ENCODE results near the gene KCNJ10.
"Not testable (repeated sequence)": the region's sequence is repeated elsewhere in the genome, so short reads cannot be mapped to it uniquely, and the experiment has no call there.

The KCNJ10 gene

DNA sequence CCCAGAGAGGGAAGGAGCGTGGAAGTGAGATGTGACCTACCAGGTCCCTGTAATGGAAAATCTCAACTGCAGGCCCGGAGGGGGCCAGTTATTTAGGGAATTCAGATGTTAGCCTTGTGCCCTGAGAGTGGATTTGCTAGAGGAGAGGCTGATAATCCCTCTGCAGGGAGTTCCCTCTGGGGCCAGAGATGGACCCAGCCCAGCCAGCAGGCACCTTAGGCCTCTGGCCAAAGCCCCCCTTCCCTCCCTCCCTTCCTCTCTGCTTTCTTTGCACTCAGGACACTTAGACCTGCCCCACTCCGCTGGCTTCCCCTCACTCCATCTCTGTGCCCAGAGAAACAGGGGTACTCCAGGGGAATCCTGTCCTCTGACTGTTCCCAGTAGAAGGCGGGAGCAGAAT, 44.1 kb upstream of the KCNJ10 start:
- TF ChIP-seq, protein P1, sequence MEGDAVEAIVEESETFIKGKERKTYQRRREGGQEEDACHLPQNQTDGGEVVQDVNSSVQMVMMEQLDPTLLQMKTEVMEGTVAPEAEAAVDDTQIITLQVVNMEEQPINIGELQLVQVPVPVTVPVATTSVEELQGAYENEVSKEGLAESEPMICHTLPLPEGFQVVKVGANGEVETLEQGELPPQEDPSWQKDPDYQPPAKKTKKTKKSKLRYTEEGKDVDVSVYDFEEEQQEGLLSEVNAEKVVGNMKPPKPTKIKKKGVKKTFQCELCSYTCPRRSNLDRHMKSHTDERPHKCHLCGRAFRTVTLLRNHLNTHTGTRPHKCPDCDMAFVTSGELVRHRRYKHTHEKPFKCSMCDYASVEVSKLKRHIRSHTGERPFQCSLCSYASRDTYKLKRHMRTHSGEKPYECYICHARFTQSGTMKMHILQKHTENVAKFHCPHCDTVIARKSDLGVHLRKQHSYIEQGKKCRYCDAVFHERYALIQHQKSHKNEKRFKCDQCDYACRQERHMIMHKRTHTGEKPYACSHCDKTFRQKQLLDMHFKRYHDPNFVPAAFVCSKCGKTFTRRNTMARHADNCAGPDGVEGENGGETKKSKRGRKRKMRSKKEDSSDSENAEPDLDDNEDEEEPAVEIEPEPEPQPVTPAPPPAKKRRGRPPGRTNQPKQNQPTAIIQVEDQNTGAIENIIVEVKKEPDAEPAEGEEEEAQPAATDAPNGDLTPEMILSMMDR (IDR thresholded peaks at IDR 0.05): no peak
- no peak for TF ChIP-seq ZFX (IDR thresholded peaks at IDR 0.05; ENCODE audit: borderline replicate concordance)

DNA sequence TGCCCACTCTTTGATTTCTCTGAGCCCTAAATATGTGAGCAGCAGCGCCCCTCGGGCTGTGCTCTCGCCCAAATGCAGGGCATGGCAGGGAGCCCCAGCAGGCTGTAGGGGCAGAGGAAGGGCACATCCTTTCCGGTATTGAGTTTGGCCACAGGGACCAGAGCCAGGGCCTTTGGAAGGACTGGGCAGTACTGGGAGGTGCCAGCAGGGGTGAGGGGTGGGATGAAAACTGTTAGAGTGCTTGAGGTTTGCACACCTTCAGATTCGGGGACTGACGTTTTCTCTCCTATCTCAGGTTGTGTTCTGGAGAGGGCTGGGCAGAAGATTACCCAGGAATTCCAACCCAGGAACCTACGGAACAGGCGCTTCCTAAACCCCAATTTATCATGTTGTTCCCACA, 43.4 kb upstream of the KCNJ10 start:
- no peak for TF ChIP-seq ZFX (IDR thresholded peaks at IDR 0.05; ENCODE audit: borderline replicate concordance)
- TF ChIP-seq, protein P1 (IDR thresholded peaks at IDR 0.05): no peak
- no peak overlapping the region for H3K27ac ChIP-seq

More for the DNA sequence above, 44.1 kb upstream of the KCNJ10 start:
- H3K27ac ChIP-seq: no peak overlapping the region

DNA sequence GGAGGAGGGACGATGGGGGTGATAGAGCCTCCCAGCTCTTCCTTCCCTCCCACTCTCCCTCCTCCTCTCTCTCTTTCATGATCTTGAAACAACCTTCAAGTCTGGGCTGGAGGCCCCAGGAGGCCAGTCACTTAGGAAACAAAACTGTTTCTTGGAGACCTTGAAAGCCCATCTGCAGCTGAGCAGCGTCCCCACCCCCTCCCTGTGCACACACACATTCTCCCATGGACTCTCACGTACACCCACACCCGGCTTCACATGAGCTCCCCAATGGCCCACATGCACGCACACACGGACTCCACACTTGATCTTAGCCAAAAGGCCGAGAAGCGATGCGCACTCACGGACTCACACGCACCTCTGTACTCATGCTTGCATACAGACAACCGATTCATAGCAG, 42.4 kb upstream of the KCNJ10 start:
- H3K27ac ChIP-seq: no peak overlapping the region
- TF ChIP-seq, protein P1 (IDR thresholded peaks at IDR 0.05): no peak
- TF ChIP-seq ZFX (IDR thresholded peaks at IDR 0.05; ENCODE audit: borderline replicate concordance): no peak

DNA sequence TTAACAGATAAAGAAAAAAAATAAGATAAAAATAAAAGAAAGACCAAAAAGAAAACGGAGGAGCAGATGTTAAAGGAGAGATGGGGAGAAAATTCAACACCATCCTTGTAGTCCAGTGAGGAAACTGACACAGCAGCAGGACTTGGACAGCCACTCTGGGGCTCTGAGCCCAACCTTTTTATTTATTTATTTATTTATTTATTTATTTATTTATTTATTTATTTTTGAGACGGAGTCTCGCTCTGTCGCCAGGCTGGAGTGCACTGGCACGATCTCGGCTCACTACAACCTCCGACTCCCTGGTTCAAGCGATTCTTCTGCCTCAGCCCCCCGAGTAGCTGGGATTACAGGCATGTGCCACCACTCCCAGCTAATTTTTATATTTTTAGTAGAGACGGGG, 41.5 kb upstream of the KCNJ10 start:
- H3K27ac ChIP-seq: not testable (repeated sequence)

DNA sequence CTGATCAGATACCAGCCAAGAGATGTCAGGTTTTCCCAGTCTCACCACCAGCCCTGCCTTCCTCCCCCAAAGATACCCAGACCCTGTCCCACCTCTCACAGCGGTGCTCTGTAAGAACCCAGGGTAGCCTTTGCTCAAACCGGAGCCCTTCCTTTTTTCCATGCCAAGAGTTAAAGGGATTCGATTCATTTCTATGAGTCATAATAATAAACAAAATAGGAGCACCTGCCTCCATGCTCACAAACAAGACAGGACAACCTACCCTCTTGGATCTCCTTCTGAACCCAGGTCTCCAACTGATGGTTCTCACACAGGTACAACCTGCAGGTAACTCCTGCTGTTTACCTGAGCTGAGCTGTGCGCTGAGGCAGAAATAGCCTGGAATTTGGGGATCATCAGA, 39.7 kb upstream of the KCNJ10 start:
- H3K27ac ChIP-seq: no peak overlapping the region
- TF ChIP-seq ZFX (IDR thresholded peaks at IDR 0.05; ENCODE audit: borderline replicate concordance): no peak
- TF ChIP-seq, protein P1 (IDR thresholded peaks at IDR 0.05): no peak

DNA sequence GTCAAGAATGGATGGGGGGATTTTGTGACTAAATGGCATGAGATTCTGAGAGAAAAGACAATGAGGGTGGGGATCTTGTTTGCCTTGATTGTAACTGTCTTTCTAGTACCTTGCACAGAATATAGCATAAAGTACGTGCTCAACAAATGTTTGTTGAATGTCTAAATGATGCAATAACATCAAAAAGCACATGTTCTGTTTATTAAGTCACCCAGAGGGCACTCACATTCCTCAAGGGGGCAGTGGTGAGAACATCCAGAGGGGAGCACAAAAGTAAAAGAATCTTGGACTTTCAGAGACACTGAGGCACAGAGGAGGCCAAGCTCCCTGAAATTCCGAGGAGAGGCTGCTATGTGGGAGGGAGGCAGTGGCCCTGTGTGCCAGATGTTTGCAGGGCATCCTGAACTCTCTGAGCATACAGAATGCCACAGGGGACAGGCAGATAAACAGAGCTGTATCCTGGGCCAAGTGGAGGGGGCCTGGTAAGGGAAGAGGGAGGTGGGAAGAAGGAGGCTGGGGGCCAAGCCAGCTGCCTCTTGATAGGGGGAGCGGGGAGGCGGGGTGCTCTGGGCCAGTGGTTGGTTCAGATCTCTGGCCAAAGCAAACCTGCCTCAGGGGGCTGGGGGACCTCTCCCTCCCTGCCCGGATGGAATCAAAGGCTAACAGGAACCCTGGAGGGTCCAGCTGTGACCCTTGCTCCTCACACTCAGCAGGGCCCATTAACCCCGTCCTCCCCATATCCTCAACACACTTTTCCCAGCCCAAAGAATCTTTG, 39.1 kb upstream of the KCNJ10 start:
- no peak for TF ChIP-seq ZFX (IDR thresholded peaks at IDR 0.05; ENCODE audit: borderline replicate concordance)
- TF ChIP-seq, protein P1 (IDR thresholded peaks at IDR 0.05): peak; percentile 82
- no peak overlapping the region for H3K27ac ChIP-seq

DNA sequence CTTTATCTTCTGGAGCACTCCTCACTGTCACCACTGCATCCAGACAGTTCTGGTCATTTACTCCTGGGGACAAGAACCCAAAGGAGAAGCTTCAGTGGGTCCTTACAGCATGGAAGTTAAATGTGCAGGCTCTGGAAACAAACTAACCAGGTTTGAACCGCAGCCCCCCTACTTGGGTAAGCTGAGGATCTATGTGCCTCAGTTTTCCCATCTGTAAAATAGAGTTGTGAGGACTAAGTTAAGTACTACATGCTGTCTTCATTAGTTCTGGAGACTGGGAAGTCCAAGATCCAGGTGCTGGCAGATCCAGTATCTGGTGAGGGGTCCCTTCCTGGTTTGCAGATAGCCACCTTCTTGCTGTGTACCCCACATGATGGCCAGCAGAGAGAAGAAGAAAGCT, 37.6 kb upstream of the KCNJ10 start:
- no peak overlapping the region for H3K27ac ChIP-seq
- TF ChIP-seq ZFX (IDR thresholded peaks at IDR 0.05; ENCODE audit: borderline replicate concordance): no peak
- TF ChIP-seq, protein P1 (IDR thresholded peaks at IDR 0.05): no peak

DNA sequence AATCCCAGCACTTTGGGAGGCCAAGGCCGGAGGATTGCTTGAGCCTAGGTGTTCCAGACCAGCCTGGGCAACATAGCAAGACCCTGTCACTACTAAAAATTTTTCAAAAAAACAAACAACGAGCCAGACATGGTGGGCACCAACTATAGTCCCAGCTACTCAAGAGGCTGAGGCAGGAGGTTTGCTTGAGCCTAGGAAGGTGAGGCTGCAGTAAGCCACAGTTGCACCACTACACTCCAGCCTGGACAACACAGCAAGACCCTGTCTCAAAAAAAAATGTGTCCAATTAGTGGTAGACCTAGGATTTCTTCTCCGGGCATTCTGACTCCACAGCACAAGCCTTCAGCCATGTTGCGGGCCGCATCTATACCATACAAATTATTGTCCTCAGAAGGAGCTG, 35.2 kb upstream of the KCNJ10 start:
- no peak overlapping the region for H3K27ac ChIP-seq
- no peak for TF ChIP-seq ZFX (IDR thresholded peaks at IDR 0.05; ENCODE audit: borderline replicate concordance)
- TF ChIP-seq, protein P1 (IDR thresholded peaks at IDR 0.05): no peak

All from 22Rv1 (cell line).